ENCODE measurements around the gene ATOH8.

The ATOH8 gene

DNA sequence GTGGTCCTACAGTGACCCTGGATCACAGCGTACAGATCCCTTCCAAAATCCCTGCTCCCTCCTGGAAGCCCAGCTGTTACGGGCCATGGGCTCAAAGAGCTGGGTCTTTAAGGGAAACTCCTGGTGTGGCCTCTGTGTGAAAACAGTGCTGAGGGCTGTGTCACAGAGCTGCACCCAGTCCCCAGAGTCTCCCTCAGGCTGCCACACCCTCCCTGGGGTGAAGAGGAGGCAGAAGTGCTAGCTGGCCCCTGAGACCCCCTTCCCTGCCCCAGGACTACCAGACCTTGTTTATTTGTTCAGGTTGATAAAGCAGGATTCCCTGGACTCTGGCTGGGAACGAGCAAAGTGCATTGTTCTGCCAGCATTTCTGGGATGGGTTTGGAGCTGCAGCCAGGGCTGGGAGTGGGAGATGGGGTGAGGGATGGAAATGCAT lies 7.7 kb downstream of the ATOH8 start:
- no peak overlapping the region for H3K9ac ChIP-seq (ENCODE audit: low read length)
- H3K27me3 ChIP-seq (ENCODE audit: insufficient read depth, low read length): peaks cover 11% of the 10 kb centered on the region
- H3K9me3 ChIP-seq (ENCODE audit: low read length): no peaks in the 10 kb centered on the region

GRCh38 chr2:85761946-85762345 lies 8.2 kb downstream of the ATOH8 start:
- peaks cover 15% of the 10 kb centered on the region for H3K27me3 ChIP-seq (ENCODE audit: insufficient read depth, low read length)
- H3F3A ChIP-seq (ENCODE audit: insufficient read depth, low read length): no peaks in the 10 kb centered on the region
- H3K9me3 ChIP-seq (ENCODE audit: low read length): no peaks in the 10 kb centered on the region
- no peaks in the 10 kb centered on the region for H3K4me1 ChIP-seq (ENCODE audit: insufficient read depth, low read length, severe bottlenecking)
- H3K79me2 ChIP-seq (ENCODE audit: insufficient read depth, low read length): no peaks in the 10 kb centered on the region
- H3K9ac ChIP-seq (ENCODE audit: low read length): no peak overlapping the region
- H3K4me2 ChIP-seq (ENCODE audit: low read length): no peak overlapping the region
- H2AFZ ChIP-seq (ENCODE audit: low read length): no peak overlapping the region
- H3K9me2 ChIP-seq (ENCODE audit: low read depth, low read length): no peaks in the 10 kb centered on the region
- no peaks in the 10 kb centered on the region for H3K36me3 ChIP-seq (ENCODE audit: insufficient read depth, low read length)
- H4K20me1 ChIP-seq (ENCODE audit: insufficient read depth, low read length): no peaks in the 10 kb centered on the region
- H3K27ac ChIP-seq (ENCODE audit: low read depth, low read length, poor library complexity, severe bottlenecking): no peak overlapping the region
- no peak for TF ChIP-seq CTCF (IDR thresholded peaks at IDR 0.05; ENCODE audit: low read length)
- TF ChIP-seq EZH2 (IDR thresholded peaks at IDR 0.05; ENCODE audit: borderline replicate concordance, low read length): no peak
- no peak overlapping the region for H3K4me3 ChIP-seq (ENCODE audit: low read depth, low read length, poor library complexity, severe bottlenecking)

More for the DNA sequence above, 7.7 kb downstream of the ATOH8 start:
- Histone ChIP-seq H3K79me2 (ENCODE audit: insufficient read depth, low read length) (no peaks in the 10 kb centered on the region), H4K20me1 (ENCODE audit: insufficient read depth, low read length) (no peaks in the 10 kb centered on the region), H2AFZ (ENCODE audit: low read length) (no peak overlapping the region), H3K4me1 (ENCODE audit: insufficient read depth, low read length, severe bottlenecking) (no peaks in the 10 kb centered on the region), H3K36me3 (ENCODE audit: insufficient read depth, low read length) (no peaks in the 10 kb centered on the region), H3F3A (ENCODE audit: insufficient read depth, low read length) (no peaks in the 10 kb centered on the region), H3K9me2 (ENCODE audit: low read depth, low read length) (no peaks in the 10 kb centered on the region), H3K4me3 (ENCODE audit: low read depth, low read length, poor library complexity, severe bottlenecking) (no peak overlapping the region), H3K4me2 (ENCODE audit: low read length) (no peak overlapping the region), H3K27ac (ENCODE audit: low read depth, low read length, poor library complexity, severe bottlenecking) (no peak overlapping the region)
- TF ChIP-seq CTCF (IDR thresholded peaks at IDR 0.05; ENCODE audit: low read length) (no peak), EZH2 (IDR thresholded peaks at IDR 0.05; ENCODE audit: borderline replicate concordance, low read length) (no peak)

GRCh38 chr2:85763132-85763531 lies 9.3 kb downstream of the ATOH8 start:
- Histone ChIP-seq H3K9me2 (ENCODE audit: low read depth, low read length) (no peaks in the 10 kb centered on the region), H2AFZ (ENCODE audit: low read length) (no peak overlapping the region), H3K79me2 (ENCODE audit: insufficient read depth, low read length) (no peaks in the 10 kb centered on the region), H3K4me3 (ENCODE audit: low read depth, low read length, poor library complexity, severe bottlenecking) (no peak overlapping the region), H3K4me1 (ENCODE audit: insufficient read depth, low read length, severe bottlenecking) (no peaks in the 10 kb centered on the region), H3K36me3 (ENCODE audit: insufficient read depth, low read length) (no peaks in the 10 kb centered on the region), H3K27me3 (ENCODE audit: insufficient read depth, low read length) (peaks cover 15% of the 10 kb centered on the region), H3K4me2 (ENCODE audit: low read length) (no peak overlapping the region), H3F3A (ENCODE audit: insufficient read depth, low read length) (no peaks in the 10 kb centered on the region), H3K9ac (ENCODE audit: low read length) (no peak overlapping the region), H3K9me3 (ENCODE audit: low read length) (no peaks in the 10 kb centered on the region), H3K27ac (ENCODE audit: low read depth, low read length, poor library complexity, severe bottlenecking) (no peak overlapping the region), H4K20me1 (ENCODE audit: insufficient read depth, low read length) (no peaks in the 10 kb centered on the region)
- TF ChIP-seq EZH2 (IDR thresholded peaks at IDR 0.05; ENCODE audit: borderline replicate concordance, low read length) (no peak), CTCF (IDR thresholded peaks at IDR 0.05; ENCODE audit: low read length) (no peak)

All from OCI-LY1 (cell line).